GM21360 (cell line): ENCODE measurements around the gene ANO10.

Experiments used
- ATAC-seq: cut with Tn5 transposase; IDR thresholded peaks from one replicate; pipeline ENCODE4 v1.9.1; 2021; ENCODE audit warnings: mild to moderate bottlenecking, moderate library complexity; ENCODE audit not compliant: unreplicated experiment

ANO10 gene

DNA sequence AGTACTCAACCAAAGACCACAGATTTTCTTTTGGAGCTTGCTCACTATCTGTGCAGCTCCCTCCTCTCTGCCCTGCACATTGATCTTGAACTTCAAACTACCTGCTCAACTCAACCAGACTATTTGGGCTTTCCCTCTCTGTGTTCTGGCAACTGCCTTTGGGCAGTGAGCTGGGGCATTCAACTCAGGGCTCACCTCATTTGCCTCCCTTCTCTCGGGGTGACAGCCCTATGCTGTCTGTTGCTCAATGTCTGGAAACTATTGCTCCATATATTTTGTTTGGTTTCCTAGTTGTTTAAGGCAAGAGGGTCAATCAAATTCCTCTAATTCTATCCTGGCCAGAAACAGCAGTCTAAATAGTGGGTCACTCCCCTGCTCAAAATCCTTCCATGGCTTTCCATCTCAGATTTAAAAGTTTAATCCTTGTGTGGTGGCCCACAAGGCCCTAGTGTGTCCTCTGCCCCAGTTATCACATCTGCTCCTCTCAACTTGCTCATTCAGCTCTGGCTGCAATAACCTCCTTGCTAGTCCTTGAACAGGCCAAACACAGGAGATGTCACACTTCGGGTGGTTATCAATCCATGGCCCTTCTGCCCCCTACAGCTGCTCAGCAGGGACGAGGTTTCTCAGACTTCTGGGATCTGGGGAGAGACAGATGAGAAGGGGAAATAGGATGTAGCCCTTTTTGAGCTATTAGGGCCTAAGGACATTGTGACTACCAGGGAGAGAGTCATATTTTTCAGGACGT, 267.7 kb downstream of the ANO10 start:
- no peak for ATAC-seq

DNA sequence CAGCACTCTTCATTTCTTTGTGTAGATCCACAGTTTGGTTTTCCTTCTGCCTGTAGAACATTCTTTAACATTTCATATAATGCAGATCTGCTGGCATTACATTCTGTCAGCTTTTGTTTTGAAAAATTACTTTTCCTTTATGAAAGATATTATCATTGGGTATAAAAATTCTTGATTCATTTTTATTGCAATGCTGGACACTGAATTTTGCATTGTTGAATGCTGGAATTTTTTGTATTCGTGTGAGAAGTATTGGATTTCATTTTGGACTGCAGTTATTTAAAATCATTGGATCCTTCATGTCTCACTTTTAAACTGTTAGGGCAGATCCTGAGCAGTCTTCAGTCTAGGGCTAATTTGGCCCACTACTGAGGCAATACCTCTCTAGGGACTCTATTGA, 268.4 kb downstream of the ANO10 start:
- no peak for ATAC-seq

GRCh38 chr3:43349716-43350115, 272.1 kb downstream of the ANO10 start:
- ATAC-seq = no peak

DNA sequence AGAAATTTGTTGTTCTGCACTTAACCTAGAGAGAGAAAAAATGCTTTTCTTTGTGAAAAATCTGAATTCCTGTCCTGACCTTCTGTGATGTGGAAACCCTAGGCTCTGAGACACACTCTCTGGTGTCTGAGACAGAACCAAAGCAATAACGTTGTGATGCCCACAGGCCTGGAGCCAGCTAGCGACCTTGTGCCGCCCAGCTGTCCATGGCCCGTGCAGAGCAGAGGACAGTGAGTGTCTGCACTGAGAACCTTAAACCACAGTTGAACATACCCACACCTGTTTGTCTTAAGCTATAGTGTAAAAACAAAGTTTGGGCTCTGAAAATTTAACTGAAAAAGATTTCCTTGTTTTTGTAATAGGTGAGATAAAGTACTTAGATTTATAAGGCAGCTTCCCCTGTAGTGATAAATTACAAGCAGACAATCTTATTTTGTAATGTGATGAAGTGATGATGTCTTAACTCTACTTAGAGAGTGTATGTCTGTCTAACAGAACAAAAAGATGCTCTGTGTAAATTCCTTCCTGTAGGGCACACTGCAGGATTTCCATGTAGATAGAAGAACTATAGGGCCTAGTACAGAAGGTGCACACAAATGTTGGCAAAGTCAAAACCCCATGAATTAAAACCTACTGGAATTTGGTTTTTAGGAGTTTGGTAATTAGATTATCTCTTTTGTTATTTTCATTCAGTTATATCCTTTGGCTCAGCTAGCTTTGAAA, 272.8 kb downstream of the ANO10 start:
- ATAC-seq = no peak

DNA sequence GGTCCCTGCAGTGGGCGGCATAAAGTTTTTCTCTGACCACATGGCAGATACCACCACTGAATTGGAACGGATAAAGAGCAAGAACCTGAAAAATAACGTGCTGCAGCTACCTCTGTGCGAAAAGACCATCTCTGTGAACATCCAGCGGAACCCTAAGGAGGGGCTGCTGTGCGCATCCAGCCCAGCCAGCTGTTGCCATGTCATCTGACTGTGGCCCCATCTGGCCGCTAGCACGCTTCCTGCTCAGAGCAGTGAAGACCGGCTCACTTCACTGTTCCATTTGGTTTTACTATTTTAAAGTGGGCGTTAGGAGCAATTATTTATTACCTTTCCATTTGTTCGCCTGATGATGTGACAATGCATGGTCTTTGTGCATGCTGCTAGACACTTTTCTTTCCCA, 273.5 kb downstream of the ANO10 start:
- no peak for ATAC-seq

GRCh38 chr3:43347774-43348173, 274.0 kb downstream of the ANO10 start:
- no peak for ATAC-seq

DNA sequence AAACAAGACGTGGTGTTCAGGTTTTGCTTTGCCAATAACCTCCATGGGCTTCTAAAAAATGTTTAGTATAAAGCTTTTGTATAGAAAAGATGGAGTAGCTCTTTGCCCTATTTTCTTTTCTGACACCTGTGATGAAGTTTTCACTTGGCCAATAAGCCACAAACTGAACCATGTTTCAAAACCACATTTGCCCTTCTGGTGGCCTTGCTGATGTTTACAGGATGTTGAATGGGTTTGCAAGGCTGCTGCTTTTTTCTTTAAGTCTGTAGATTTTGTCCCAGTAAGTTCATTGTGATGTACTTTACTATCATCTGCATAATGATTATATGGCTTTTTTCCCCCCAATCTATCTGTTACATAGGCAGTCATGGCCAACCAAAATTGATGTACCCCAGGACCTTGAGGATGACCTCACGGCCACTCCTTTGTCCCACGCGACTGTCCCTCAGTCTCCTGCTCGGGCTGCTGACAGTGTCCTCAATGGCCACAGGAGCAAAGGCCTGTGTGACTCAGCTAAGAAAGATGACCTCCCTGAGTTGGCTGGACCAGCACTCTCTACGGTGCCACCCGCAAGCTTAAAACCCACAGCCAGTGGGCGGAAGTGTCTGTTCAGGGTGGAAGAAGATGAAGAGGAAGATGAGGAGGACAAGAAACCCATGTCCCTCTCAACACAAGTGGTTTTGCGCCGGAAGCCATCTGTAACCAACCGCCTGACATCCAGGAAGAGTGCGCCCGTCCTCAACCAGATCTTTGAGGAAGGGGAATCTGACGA, 274.6 kb downstream of the ANO10 start:
- no peak for ATAC-seq

DNA sequence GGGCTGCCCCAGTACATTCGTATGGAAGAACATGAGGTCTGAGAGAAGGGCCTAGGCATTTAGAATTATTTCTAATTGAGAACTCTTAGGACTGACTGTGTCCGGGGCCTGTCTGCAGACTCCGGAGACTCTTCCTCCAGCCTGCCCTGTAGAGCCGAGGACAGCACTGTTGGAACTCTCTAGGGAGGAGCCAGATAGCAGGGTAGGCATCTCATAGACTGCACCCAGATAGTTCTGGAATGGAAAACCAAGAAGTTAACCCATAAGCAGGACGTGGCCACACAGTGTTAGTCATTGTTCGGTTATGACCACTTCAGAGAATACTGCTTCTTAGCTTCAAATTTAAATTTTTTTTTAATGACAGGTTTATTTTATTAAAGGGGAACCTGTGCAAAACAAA, 275.9 kb downstream of the ANO10 start:
- no peak for ATAC-seq

- no peak for ATAC-seq
Measured at GRCh38 chr3:43345246-43345645, 276.6 kb downstream of the ANO10 start.

GRCh38 chr3:43344520-43344919, 277.3 kb downstream of the ANO10 start:
- no peak for ATAC-seq

- ATAC-seq = no peak
Measured at GRCh38 chr3:43343815-43344214, 278.0 kb downstream of the ANO10 start.

DNA sequence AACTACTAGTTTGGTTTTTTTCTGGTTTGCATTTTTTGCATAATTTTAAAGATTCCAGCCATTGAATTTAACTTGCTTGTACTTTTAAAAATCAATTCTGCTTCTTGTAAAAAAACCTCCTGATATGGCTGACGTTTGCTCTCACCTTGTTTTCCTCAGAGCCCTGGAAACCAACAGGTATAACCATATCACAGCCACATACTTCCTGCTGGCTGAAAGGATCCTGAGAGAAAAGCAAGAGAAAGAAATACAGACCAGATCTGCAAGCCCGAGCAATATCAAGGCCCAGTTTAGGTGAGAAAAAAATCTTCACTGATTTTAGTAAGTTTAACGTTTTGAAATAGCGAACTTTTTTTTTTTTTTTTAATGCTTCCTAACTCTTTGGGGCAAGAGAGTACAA, 278.6 kb downstream of the ANO10 start:
- no peak for ATAC-seq

- no peak for ATAC-seq
Measured at GRCh38 chr3:43341788-43342187, 280.0 kb downstream of the ANO10 start.

GRCh38 chr3:43340403-43340802, 281.4 kb downstream of the ANO10 start:
- ATAC-seq = no peak

DNA sequence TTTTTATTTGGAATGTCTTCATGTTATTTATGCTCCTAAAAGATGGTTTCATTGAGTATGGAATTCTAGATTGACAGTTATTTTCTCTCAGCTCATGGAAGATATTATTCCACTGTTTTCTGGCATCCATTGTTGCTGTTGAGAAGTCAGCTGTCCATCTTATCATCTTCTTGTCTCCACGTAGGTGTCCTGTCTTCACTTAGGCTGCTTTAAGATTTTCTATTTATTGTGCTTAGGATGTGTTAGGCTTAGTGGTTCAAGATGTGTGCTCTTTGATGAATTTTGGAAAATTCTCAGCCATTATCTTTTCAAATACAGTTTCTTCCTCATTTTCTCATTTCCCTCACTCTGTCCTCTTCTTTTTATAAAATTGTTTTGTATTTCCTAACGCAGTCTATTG, 283.5 kb downstream of the ANO10 start:
- no peak for ATAC-seq

GRCh38 chr3:43335799-43336198, 286.0 kb downstream of the ANO10 start:
- no peak for ATAC-seq

GRCh38 chr3:43334976-43335375, 286.8 kb downstream of the ANO10 start:
- ATAC-seq = no peak

GRCh38 chr3:43331381-43331780, 290.4 kb downstream of the ANO10 start:
- no peak for ATAC-seq

DNA sequence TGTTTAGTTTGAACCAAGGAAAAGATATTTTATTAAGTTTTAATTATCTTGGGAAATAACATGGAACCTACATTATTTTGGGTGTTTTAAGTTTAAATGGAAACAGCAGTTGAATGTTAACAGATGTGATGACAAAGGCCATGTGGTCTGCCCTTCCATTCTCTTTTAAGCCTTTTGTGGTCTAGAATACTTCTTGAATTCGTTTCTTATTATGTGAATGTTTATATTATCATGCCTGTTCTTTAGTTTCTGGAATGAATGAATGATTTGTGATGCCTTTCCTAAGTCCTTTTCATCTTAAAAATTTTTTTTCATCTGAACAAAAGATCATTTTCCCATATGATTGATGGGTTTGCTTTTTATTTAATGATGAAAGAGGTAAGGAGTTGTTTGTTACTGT, 290.8 kb downstream of the ANO10 start:
- ATAC-seq = no peak

DNA sequence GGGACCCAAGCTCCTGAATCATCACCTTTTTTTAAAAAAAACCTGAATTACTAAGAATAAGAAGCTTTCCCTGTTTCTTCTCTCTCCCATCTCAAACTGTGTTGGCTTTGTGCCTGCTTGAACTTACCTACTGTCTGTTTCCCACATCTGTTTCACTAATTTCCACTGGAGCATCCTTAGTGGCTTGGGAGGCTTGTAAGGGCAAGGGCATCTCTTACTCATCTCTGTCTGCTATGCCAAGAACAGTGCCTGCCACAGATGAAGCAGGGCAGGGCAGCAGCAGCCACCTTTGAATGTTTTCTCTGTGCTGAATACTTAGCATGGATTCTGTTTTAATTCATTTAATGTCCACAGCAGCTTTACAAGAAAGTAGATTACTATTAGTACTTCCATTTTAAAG, 293.2 kb downstream of the ANO10 start:
- no peak for ATAC-seq

GRCh38 chr3:43327582-43327979, 294.2 kb downstream of the ANO10 start:
- ATAC-seq = no peak
